Kidney (tissue), 14 donors: ENCODE results near the gene CACNA1S. TPM values are rescaled to one million over a fixed set of nuclear protein-coding genes. Genes with fewer than 3 reads are reported as not detected.

ENCODE experiments used
- DNase-seq, 5 donors: peaks; one replicate each; pipeline ENCODE4 v3.0.0-alpha.2; 2013 to 2020
- FAIRE-seq: peaks from 2 replicates; lab custom pipeline; 2012; peaks lifted over from hg19 to GRCh38; lab: Jason Lieb, UNC
- H3K27ac ChIP-seq, 2 donors: one replicate each; pipeline ENCODE4 v1.7.0; 2013; ENCODE audit warnings: low read depth in 2 of 2, low read length in 2 of 2, inconsistent platforms in 1 of 2
- H3K27me3 ChIP-seq: one replicate; pipeline ENCODE4 v1.7.1; 2013; ENCODE audit warnings: low read length, inconsistent platforms; ENCODE audit not compliant: control insufficient read depth, insufficient read depth
- H3K36me3 ChIP-seq, 3 donors: one replicate each; pipeline versions ENCODE4 v1.7.0 to v1.7.1; 2013; ENCODE audit warnings: low read length in 3 of 3, control low read depth in 1 of 3, inconsistent platforms in 1 of 3; ENCODE audit not compliant: insufficient read depth in 3 of 3, control insufficient read depth in 2 of 3
- H3K4me1 ChIP-seq, 3 donors: one replicate each; pipeline versions ENCODE4 v1.7.0 to v1.7.1; 2013; ENCODE audit warnings: low read length in 3 of 3, inconsistent platforms in 1 of 3, low read depth in 1 of 3; ENCODE audit not compliant: control insufficient read depth in 2 of 3, insufficient read depth in 2 of 3
- H3K4me3 ChIP-seq, 3 donors: one replicate each; pipeline versions ENCODE4 v1.7.0 to v1.8.1; 2013; ENCODE audit warnings: low read length in 3 of 3, control low read depth in 1 of 3, inconsistent platforms in 1 of 3
- H3K9ac ChIP-seq, 3 donors: one replicate each; pipeline versions ENCODE4 v1.7.0 to v1.7.1; 2013; ENCODE audit warnings: low read length in 3 of 3, control low read depth in 1 of 3, inconsistent platforms in 1 of 3
- H3K9me3 ChIP-seq, 3 donors: one replicate each; pipeline versions ENCODE4 v1.7.0 to v1.7.1; 2013; ENCODE audit warnings: low read length in 3 of 3, control low read depth in 1 of 3, inconsistent platforms in 1 of 3; ENCODE audit not compliant: control insufficient read depth in 2 of 3, insufficient read depth in 1 of 3
- intact Hi-C: fragments of 100-400 bp; cut with DNase I; formaldehyde crosslinking; loops from one replicate; pipeline ENCODE4 v1.11.1; 2022
- polyA plus RNA-seq: library from polyadenylated mRNA; stranded (reverse); fragments of 350-450 nt; fragmentation: Illumina TruSeq; extraction: RNeasy Lipid Tissue Mini Kit (QIAGEN cat#74804); gene quantifications from one replicate; pipeline ENCODE4 v1.2.3, GENCODE V29; 2014; ENCODE audit warnings: low read depth, low replicate concordance; ENCODE audit not compliant: insufficient read depth
- total RNA-seq: library from RNA; stranded (reverse); fragmentation: NEBNext Ultra II Directional; extraction: Animal tissue kit (Norgen Biotek cat#: 25700); gene quantifications from one replicate; pipeline ENCODE4 v1.2.1, GENCODE V29; 2021
- TF ChIP-seq, protein P1 (sequence below): IDR thresholded peaks from 3 replicates; pipeline ENCODE4 v1.5.1; 2012; ENCODE audit warnings: mild to moderate bottlenecking, moderate library complexity, borderline replicate concordance; ENCODE audit not compliant: insufficient read depth; ENCODE audit errors: extremely low read depth
- donor health status: control.
- donor health status: control.
- donor health status: control.
- donor health status: control.
- donor health status: control.
- donor health status: DM: yes; HTN: yes; CAD: no.
- donor health status: Normal renal cell carcinoma (clear cell type).

CACNA1S gene
- total and polyA plus RNA-seq, 2 donors from 2014 or later: 0.41 TPM; not detected in 1

DNA sequence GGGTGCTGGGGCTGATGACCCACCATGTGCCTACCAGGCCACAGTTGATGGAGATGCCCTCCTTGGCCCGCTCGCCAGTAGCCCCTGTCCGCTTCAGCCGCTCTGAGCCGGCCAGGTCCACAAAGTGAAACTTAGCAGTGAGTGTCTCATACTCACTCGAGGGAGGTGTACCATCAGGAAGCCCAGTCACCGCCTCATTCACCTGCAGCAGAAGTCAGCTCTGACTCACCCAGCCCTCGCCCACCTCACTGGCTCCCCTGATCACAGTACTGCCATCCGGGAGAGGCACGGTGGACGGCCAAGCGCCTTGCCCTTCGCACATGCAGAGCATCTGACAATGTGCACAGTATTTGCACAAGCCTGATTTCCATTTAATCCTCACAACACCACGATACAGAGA, 107.5 kb downstream of the CACNA1S start:
- Histone ChIP-seq H3K27me3 (peaks cover 2% of the 10 kb centered on the region), H3K9ac (no peak overlapping the region), H3K4me1 (no peaks in the 10 kb centered on the region), H3K27ac (no peak overlapping the region), H3K4me3 (no peak overlapping the region), H3K36me3 (no peaks in the 10 kb centered on the region), H3K9me3 (peaks cover 0 to 1% (median 0%) of the 10 kb centered on the region in 3 donors)
- FAIRE-seq (no peak), DNase-seq (peak in 1 of 5 donors; percentile 45)
- TF ChIP-seq, protein P1, sequence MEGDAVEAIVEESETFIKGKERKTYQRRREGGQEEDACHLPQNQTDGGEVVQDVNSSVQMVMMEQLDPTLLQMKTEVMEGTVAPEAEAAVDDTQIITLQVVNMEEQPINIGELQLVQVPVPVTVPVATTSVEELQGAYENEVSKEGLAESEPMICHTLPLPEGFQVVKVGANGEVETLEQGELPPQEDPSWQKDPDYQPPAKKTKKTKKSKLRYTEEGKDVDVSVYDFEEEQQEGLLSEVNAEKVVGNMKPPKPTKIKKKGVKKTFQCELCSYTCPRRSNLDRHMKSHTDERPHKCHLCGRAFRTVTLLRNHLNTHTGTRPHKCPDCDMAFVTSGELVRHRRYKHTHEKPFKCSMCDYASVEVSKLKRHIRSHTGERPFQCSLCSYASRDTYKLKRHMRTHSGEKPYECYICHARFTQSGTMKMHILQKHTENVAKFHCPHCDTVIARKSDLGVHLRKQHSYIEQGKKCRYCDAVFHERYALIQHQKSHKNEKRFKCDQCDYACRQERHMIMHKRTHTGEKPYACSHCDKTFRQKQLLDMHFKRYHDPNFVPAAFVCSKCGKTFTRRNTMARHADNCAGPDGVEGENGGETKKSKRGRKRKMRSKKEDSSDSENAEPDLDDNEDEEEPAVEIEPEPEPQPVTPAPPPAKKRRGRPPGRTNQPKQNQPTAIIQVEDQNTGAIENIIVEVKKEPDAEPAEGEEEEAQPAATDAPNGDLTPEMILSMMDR: no peak
- intact Hi-C loops: no loop called here

DNA sequence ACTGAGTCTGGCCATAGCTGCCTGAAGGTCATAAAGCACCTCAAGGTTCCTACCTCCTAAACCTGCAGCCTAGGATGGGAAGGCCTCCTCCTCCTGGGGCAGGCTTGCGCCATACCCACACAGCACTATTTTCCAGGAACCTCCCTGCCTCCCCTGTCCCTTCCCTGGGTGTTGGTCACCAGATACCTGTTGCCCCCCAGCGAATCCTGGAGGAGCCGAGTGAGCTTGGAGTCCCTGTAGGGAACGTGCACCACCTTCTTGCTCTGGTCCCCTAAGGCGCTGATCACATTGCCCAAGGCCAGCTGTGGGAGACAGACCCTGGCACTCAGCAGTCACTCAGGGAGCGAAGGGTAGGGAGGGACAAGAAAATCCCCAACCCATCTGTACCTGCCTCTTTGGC, 108.1 kb downstream of the CACNA1S start:
- FAIRE-seq (no peak), DNase-seq (peak in 1 of 5 donors; percentile 31)
- H3K36me3 ChIP-seq: no peaks in the 10 kb centered on the region
- no peak overlapping the region for H3K9ac ChIP-seq
- TF ChIP-seq, protein P1: no peak
- H3K4me1 ChIP-seq: no peaks in the 10 kb centered on the region
- H3K4me3 ChIP-seq: no peak overlapping the region
- peaks cover 0 to 1% (median 0%) of the 10 kb centered on the region in 3 donors for H3K9me3 ChIP-seq
- peaks cover 2% of the 10 kb centered on the region for H3K27me3 ChIP-seq
- no peak overlapping the region for H3K27ac ChIP-seq
- intact Hi-C loops: no loop called here

DNA sequence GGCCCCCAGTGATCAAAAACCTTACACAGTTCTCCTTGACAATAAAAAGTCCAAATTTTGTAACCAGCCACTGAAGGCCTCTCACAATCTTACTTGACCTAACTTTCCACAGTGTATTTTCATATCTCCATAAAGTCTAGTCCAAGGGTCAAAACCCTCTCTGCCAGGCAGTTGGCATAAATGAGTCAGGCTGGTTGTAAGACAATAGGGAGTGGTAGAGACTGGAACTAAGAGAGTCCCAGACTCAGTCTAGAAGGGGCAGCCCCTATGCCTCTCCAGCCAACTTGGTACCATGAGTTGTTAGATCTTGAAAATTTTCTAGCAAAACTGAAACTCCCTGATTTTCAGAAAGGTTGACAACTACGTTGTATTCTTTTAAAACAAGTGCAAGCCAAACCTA, 109.7 kb downstream of the CACNA1S start:
- FAIRE-seq (no peak), DNase-seq (no peak)
- H3K9me3 ChIP-seq: no peaks in the 10 kb centered on the region

More for the DNA sequence above, 109.7 kb downstream of the CACNA1S start:
- H3K36me3 ChIP-seq: no peaks in the 10 kb centered on the region
- intact Hi-C loops: no loop called here
- H3K27me3 ChIP-seq: peaks cover 2% of the 10 kb centered on the region
- no peaks in the 10 kb centered on the region for H3K4me1 ChIP-seq
- H3K27ac ChIP-seq: no peak overlapping the region
- no peak overlapping the region for H3K9ac ChIP-seq
- TF ChIP-seq, protein P1: no peak
- H3K4me3 ChIP-seq: no peak overlapping the region
